PC-9 (cell line): ENCODE data around the gene CPSF4.

ENCODE experiments used
- CTCF ChIP-seq: fragments of 200-600 bp; sonication (generic); conservative IDR thresholded peaks from 2 replicates; pipeline ENCODE4 v1.6.1; 2017; ENCODE audit warnings: mixed run types, antibody characterized with exemption, mild to moderate bottlenecking, moderate library complexity
- EZH2 ChIP-seq: fragments of 200-600 bp; sonication (generic); IDR thresholded peaks from 2 replicates; pipeline ENCODE4 v1.8.0; 2017; ENCODE audit warnings: antibody characterized with exemption, low read depth

GRCh38 chr7:99457650-99458493, 19.1 kb downstream of the CPSF4 start:
- TF ChIP-seq CTCF, result no peak
- no peak for TF ChIP-seq EZH2
